HepG2 (cell line): ENCODE data around the gene IL32. TPM values are rescaled to one million over a fixed set of nuclear protein-coding genes. Genes with fewer than 3 reads are reported as not detected.

ENCODE experiments used
- ATRX ChIP-seq: sonication (generic); formaldehyde crosslinking; IDR thresholded peaks from 2 replicates; pipeline ENCODE4 v1.4.0; 2020; ENCODE audit warnings: missing genetic modification reagents, borderline replicate concordance
- CCDC6 ChIP-seq: sonication (generic); formaldehyde crosslinking; IDR thresholded peaks from 2 replicates; pipeline ENCODE4 v1.8.1; 2022; ENCODE audit warnings: mild to moderate bottlenecking, missing genetic modification reagents, moderate library complexity
- CTCF ChIP-seq: sonication (generic); formaldehyde crosslinking; IDR thresholded peaks from 2 replicates; pipeline ENCODE4 v1.5.0; 2020; ENCODE audit warnings: mild to moderate bottlenecking, missing genetic modification reagents, moderate library complexity
- GTF3A ChIP-seq: sonication (generic); formaldehyde crosslinking; conservative IDR thresholded peaks from 2 replicates; pipeline ENCODE4 v1.4.0; 2020; ENCODE audit warnings: mild to moderate bottlenecking, missing genetic modification reagents
- HNF4G ChIP-seq, 2 experiments: sonication (generic) in 1 of 2; formaldehyde crosslinking in 1 of 2; IDR thresholded peaks; 2 replicates each; pipeline versions ENCODE4 v1.4.0 to v1.6.1; 2011 to 2020; ENCODE audit warnings: borderline replicate concordance in 2 of 2, low read depth in 2 of 2, mild to moderate bottlenecking in 2 of 2, low read length in 1 of 2, missing genetic modification reagents in 1 of 2, moderate library complexity in 1 of 2
- HNRNPK ChIP-seq: fragments of 200-400 bp; formaldehyde crosslinking; IDR thresholded peaks from 2 replicates; pipeline ENCODE4 v1.6.1; 2018; ENCODE audit warnings: low read length, low read depth, moderate library complexity, mild to moderate bottlenecking; ENCODE audit not compliant: poor library complexity, severe bottlenecking
- RAD21 ChIP-seq: fragments of 450-650 bp; formaldehyde crosslinking; IDR thresholded peaks from 2 replicates; pipeline ENCODE4 v1.5.0; 2020; ENCODE audit warnings: mild to moderate bottlenecking
- RBFOX2 ChIP-seq: fragments of 200-400 bp; formaldehyde crosslinking; IDR thresholded peaks from 2 replicates; pipeline ENCODE4 v1.6.1; 2017; ENCODE audit warnings: low read depth, mild to moderate bottlenecking, low read length
- SAFB2 ChIP-seq: sonication (generic); formaldehyde crosslinking; IDR thresholded peaks from 2 replicates; pipeline ENCODE4 v1.5.1; 2020; ENCODE audit warnings: missing genetic modification reagents, low read depth, mild to moderate bottlenecking, borderline replicate concordance
- SALL1 ChIP-seq: sonication (generic); formaldehyde crosslinking; IDR thresholded peaks from 2 replicates; pipeline ENCODE4 v1.8.0; 2022; ENCODE audit warnings: mild to moderate bottlenecking, missing genetic modification reagents
- SALL2 ChIP-seq: sonication (generic); formaldehyde crosslinking; IDR thresholded peaks from 2 replicates; pipeline ENCODE4 v1.8.1; 2023; ENCODE audit warnings: mild to moderate bottlenecking, missing genetic modification reagents, inconsistent platforms
- SIN3A ChIP-seq: IDR thresholded peaks from 2 replicates; pipeline ENCODE4 v1.6.1; 2011; ENCODE audit warnings: low read depth, mild to moderate bottlenecking, control low read depth, low read length, borderline replicate concordance
- SNAI1 ChIP-seq: sonication (generic); formaldehyde crosslinking; IDR thresholded peaks from 2 replicates; pipeline ENCODE4 v1.5.0; 2020; ENCODE audit warnings: mild to moderate bottlenecking, missing genetic modification reagents, borderline replicate concordance
- SP4 ChIP-seq: sonication (generic); formaldehyde crosslinking; IDR thresholded peaks from 2 replicates; pipeline ENCODE4 v1.8.1; 2023; ENCODE audit warnings: mild to moderate bottlenecking, missing genetic modification reagents
- STAG1 ChIP-seq: sonication (generic); formaldehyde crosslinking; IDR thresholded peaks from 2 replicates; pipeline ENCODE4 v1.4.0; 2020; ENCODE audit warnings: missing genetic modification reagents
- TAF15 ChIP-seq: fragments of 200-400 bp; formaldehyde crosslinking; IDR thresholded peaks from one replicate; pipeline ENCODE4 v1.6.1; 2018; ENCODE audit warnings: mild to moderate bottlenecking, low read depth, low read length; ENCODE audit not compliant: poor library complexity, severe bottlenecking
- TRIM24 ChIP-seq: sonication (generic); formaldehyde crosslinking; IDR thresholded peaks from 2 replicates; pipeline ENCODE4 v1.8.0; 2022; ENCODE audit warnings: mild to moderate bottlenecking, missing genetic modification reagents
- ZNF207 ChIP-seq: fragments of 450-650 bp; IDR thresholded peaks from 2 replicates; pipeline ENCODE4 v1.6.1; 2016; ENCODE audit warnings: antibody characterized with exemption, borderline replicate concordance
- ZNF563 ChIP-seq: sonication (generic); formaldehyde crosslinking; IDR thresholded peaks from 2 replicates; pipeline ENCODE4 v1.8.0; 2022; ENCODE audit warnings: mild to moderate bottlenecking, moderate library complexity, missing genetic modification reagents
- ZNF572 ChIP-seq: sonication (generic); formaldehyde crosslinking; IDR thresholded peaks from 2 replicates; pipeline ENCODE4 v1.5.1; 2020; ENCODE audit warnings: mild to moderate bottlenecking, missing genetic modification reagents
- ZNF598 ChIP-seq: sonication (generic); formaldehyde crosslinking; IDR thresholded peaks from 2 replicates; pipeline ENCODE4 v1.5.1; 2020; ENCODE audit warnings: mild to moderate bottlenecking, missing genetic modification reagents, borderline replicate concordance
- polyA plus RNA-seq, 8 experiments: library from polyadenylated mRNA; depleted of rRNA in 3 of 8; stranded (reverse) in 7 of 8; unstranded in 1 of 8; fragments of >200 nt; fragmentation: Illumina TruSeq in 4 of 8; extraction: Trizol in 4 of 8; gene quantifications; 2 replicates each; pipeline versions ENCODE4 v1.2.1 to v1.2.3, GENCODE V29; 2011 to 2016; ENCODE audit warnings: low read depth in 4 of 8, missing spikeins in 1 of 8, mixed read lengths in 1 of 8; ENCODE audit not compliant: insufficient read depth in 1 of 8
- total RNA-seq, 5 experiments: library from RNA; depleted of rRNA; stranded (reverse); fragments of >200 nt; fragmentation: Illumina TruSeq; extraction: Trizol; gene quantifications; 2 replicates each; pipeline ENCODE4 v1.2.3, GENCODE V29; 2016; ENCODE audit warnings: low read depth in 1 of 5
- TF ChIP-seq, protein P1 (sequence below): sonication (generic); IDR thresholded peaks from 2 replicates; pipeline ENCODE4 v1.6.1; 2016; ENCODE audit warnings: low read depth, borderline replicate concordance
- TF ChIP-seq, protein P2 (sequence below): sonication (generic); formaldehyde crosslinking; IDR thresholded peaks from 2 replicates; pipeline ENCODE4 v1.8.0; 2022; ENCODE audit warnings: mild to moderate bottlenecking, missing genetic modification reagents, moderate library complexity
- TF ChIP-seq, protein P3 (sequence below): sonication (generic); formaldehyde crosslinking; IDR thresholded peaks from 2 replicates; pipeline ENCODE4 v1.8.0; 2022; ENCODE audit warnings: missing genetic modification reagents, low read depth, mild to moderate bottlenecking, borderline replicate concordance

Gene IL32
- total and polyA plus RNA-seq, 2 of the 13 experiments (the other 11 are each of a cell fraction or from before 2014, with no cell fraction given): 115 to 165 TPM

DNA sequence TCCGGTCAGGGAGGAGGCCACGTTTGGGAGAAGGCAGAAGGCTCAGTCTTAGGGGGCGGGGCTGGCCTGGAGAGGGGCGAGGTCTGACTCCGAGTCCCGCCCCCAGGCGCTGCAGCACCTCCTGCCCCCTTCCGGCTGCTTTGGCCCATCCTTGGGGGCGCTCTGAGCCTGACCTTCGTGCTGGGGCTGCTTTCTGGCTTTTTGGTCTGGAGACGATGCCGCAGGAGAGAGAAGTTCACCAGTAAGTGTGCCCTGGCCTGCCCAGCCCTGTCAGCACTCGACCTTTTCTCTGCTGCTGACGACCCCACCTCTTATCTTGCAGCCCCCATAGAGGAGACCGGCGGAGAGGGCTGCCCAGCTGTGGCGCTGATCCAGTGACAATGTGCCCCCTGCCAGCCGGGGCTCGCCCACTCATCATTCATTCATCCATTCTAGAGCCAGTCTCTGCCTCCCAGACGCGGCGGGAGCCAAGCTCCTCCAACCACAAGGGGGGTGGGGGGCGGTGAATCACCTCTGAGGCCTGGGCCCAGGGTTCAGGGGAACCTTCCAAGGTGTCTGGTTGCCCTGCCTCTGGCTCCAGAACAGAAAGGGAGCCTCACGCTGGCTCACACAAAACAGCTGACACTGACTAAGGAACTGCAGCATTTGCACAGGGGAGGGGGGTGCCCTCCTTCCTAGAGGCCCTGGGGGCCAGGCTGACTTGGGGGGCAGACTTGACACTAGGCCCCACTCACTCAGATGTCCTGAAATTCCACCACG, 43.8 kb upstream of the IL32 start (continued):
- peak; percentile 1; the same call in 1 of the 2 replicates for TF ChIP-seq SAFB2
- no peak for TF ChIP-seq ZNF563 (CRISPR knock-in tag)
- 0 out of 2 replicates have a peak, but pooled peaks have one; percentile 22 for TF ChIP-seq SNAI1 (CRISPR knock-in tag)
- peak; percentile 73 for TF ChIP-seq RBFOX2
- 0 out of 2 replicates have a peak, but pooled peaks have one; percentile 7 for TF ChIP-seq STAG1 (CRISPR knock-in tag)
- TF ChIP-seq, protein P1, sequence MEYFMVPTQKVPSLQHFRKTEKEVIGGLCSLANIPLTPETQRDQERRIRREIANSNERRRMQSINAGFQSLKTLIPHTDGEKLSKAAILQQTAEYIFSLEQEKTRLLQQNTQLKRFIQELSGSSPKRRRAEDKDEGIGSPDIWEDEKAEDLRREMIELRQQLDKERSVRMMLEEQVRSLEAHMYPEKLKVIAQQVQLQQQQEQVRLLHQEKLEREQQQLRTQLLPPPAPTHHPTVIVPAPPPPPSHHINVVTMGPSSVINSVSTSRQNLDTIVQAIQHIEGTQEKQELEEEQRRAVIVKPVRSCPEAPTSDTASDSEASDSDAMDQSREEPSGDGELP: 0 out of 2 replicates have a peak, but pooled peaks have one; percentile 16
- 0 out of 2 replicates have a peak, but pooled peaks have one; percentile 26 for TF ChIP-seq ZNF572 (CRISPR knock-in tag)
- TF ChIP-seq HNF4G (IDR thresholded peaks at IDR 0.05; ENCODE audit: borderline replicate concordance, low read depth, low read length): peak; percentile 25; the same call in 1 of the 2 replicates
- TF ChIP-seq HNF4G (CRISPR knock-in tag; IDR thresholded peaks at IDR 0.05; ENCODE audit: borderline replicate concordance, low read depth): no peak
- 0 out of 2 replicates have a peak, but pooled peaks have one; percentile 51 for TF ChIP-seq ZNF598 (CRISPR knock-in tag)
- no peak for TF ChIP-seq ZNF207
- 0 out of 2 replicates have a peak, but pooled peaks have one; percentile 44 for TF ChIP-seq CCDC6 (CRISPR knock-in tag)
- TF ChIP-seq TRIM24 (CRISPR knock-in tag): no peak
- TF ChIP-seq HNRNPK: no peak
- TF ChIP-seq, protein P2, sequence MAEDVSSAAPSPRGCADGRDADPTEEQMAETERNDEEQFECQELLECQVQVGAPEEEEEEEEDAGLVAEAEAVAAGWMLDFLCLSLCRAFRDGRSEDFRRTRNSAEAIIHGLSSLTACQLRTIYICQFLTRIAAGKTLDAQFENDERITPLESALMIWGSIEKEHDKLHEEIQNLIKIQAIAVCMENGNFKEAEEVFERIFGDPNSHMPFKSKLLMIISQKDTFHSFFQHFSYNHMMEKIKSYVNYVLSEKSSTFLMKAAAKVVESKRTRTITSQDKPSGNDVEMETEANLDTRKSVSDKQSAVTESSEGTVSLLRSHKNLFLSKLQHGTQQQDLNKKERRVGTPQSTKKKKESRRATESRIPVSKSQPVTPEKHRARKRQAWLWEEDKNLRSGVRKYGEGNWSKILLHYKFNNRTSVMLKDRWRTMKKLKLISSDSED: 0 out of 2 replicates have a peak, but pooled peaks have one; percentile 30
- TF ChIP-seq RAD21: 0 out of 2 replicates have a peak, but pooled peaks have one; percentile 34
- 0 out of 2 replicates have a peak, but pooled peaks have one; percentile 7 for TF ChIP-seq GTF3A (CRISPR knock-in tag)
- TF ChIP-seq ATRX (CRISPR knock-in tag): no peak
- TF ChIP-seq, protein P3, sequence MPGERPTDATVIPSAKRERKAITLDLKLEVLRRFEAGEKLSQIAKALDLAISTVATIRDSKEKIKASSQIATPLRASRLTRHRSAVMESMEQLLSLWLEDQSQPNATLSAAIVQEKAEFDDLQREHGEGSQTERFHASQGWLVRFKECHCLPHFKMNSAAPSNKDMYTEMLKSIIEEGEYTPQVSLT: 0 out of 2 replicates have a peak, but pooled peaks have one; percentile 70
- TF ChIP-seq SP4: no peak
- TF ChIP-seq SALL2: 0 out of 2 replicates have a peak, but pooled peaks have one; percentile 14
- peak; percentile 8; the same call in 1 of the 2 replicates for TF ChIP-seq SALL1 (CRISPR knock-in tag)
- peak; percentile 70 for TF ChIP-seq CTCF
- TF ChIP-seq SIN3A: 0 out of 2 replicates have a peak, but pooled peaks have one; percentile 24
- TF ChIP-seq TAF15: peak; percentile 18
